A549 (cell line): ENCODE results near the gene PTPN1. TPM values are rescaled to one million over a fixed set of nuclear protein-coding genes. Genes with fewer than 3 reads are reported as not detected.

Experiments used
- ATAC-seq, 2 experiments: fragments of 200-7000 bp in 1 of 2; fragments of >200 bp in 1 of 2; cut with Nextera tagmentation in 1 of 2; cut with Tn5 transposase in 1 of 2; 3 replicates each; pipeline versions ENCODE4 v1.8.0 to v1.9.1; 2018 to 2020; ENCODE audit warnings: mild to moderate bottlenecking in 1 of 2, moderate library complexity in 1 of 2
- CTCF ChIA-PET: fragments of 300-600 bp; sonication (Branson Sonifier 250); formaldehyde crosslinking; extraction: SDS; loops from one replicate; lab custom pipeline; 2021; ENCODE audit warnings: antibody characterized with exemption, inconsistent platforms; lab: Yijun Ruan, JAX
- POLR2A ChIA-PET: fragments of 350-600 bp; formaldehyde crosslinking; extraction: SDS; loops from one replicate; lab custom pipeline; 2021; ENCODE audit warnings: antibody characterized with exemption, inconsistent platforms; lab: Yijun Ruan, JAX
- DNase-seq, 2 experiments: peaks; one replicate each; pipeline versions ENCODE4 v3.0.0 to v3.0.0-alpha.2; 2011 to 2016; ENCODE audit warnings: low read depth in 1 of 2, low spot score in 1 of 2
- FAIRE-seq: peaks from 2 replicates; lab custom pipeline; 2011; peaks lifted over from hg19 to GRCh38; lab: Jason Lieb, UNC
- H3K27ac ChIP-seq, 2 experiments: fragments of >200 bp; sonication (Bioruptor Twin); formaldehyde crosslinking; 3 replicates each; pipeline ENCODE4 v1.5.1; 2016 to 2017
- H3K4me1 ChIP-seq: fragments of >200 bp; sonication (Bioruptor Twin); formaldehyde crosslinking; 3 replicates; pipeline ENCODE4 v1.6.1; 2016
- H3K4me2 ChIP-seq: fragments of >200 bp; sonication (Bioruptor Twin); formaldehyde crosslinking; 3 replicates; pipeline ENCODE4 v1.6.1; 2016
- H3K4me3 ChIP-seq: fragments of >200 bp; sonication (Bioruptor Twin); formaldehyde crosslinking; 3 replicates; pipeline ENCODE4 v1.5.1; 2016
- H3K9me3 ChIP-seq: fragments of >200 bp; sonication (Bioruptor Twin); formaldehyde crosslinking; 3 replicates; pipeline ENCODE4 v1.6.1; 2016
- CBX8 ChIP-seq: fragments of 200-600 bp; sonication (generic); IDR thresholded peaks from 2 replicates; pipeline ENCODE4 v1.6.1; 2016
- CEBPB ChIP-seq, 2 experiments: fragments of >200 bp in 1 of 2; sonication (Bioruptor Twin) in 1 of 2; formaldehyde crosslinking in 1 of 2; IDR thresholded peaks; 2 replicates each; pipeline ENCODE4 v1.6.1; 2012 to 2016
- CHD2 ChIP-seq: fragments of 150-350 bp; IDR thresholded peaks from 2 replicates; pipeline ENCODE4 v1.6.1; 2014; ENCODE audit warnings: low read length; ENCODE audit not compliant: partially characterized antibody
- EHF ChIP-seq: fragments of 250-450 bp; sonication (Bioruptor Pico); IDR thresholded peaks from 2 replicates; pipeline ENCODE4 v1.5.0; 2020; ENCODE audit warnings: mild to moderate bottlenecking
- HOXB13 ChIP-seq: fragments of 250-450 bp; sonication (Bioruptor Pico); IDR thresholded peaks from 2 replicates; pipeline ENCODE4 v1.5.0; 2020; ENCODE audit warnings: low read depth, mild to moderate bottlenecking, moderate library complexity
- JUNB ChIP-seq: fragments of >200 bp; sonication (Bioruptor Twin); formaldehyde crosslinking; IDR thresholded peaks from 2 replicates; pipeline ENCODE4 v1.6.1; 2016
- KDM5A ChIP-seq: fragments of 200-600 bp; sonication (generic); IDR thresholded peaks from 2 replicates; pipeline ENCODE4 v1.6.1; 2016; ENCODE audit warnings: antibody characterized with exemption, mild to moderate bottlenecking
- MAX ChIP-seq: IDR thresholded peaks from 2 replicates; pipeline ENCODE4 v1.6.1; 2012
- NR3C1 ChIP-seq: fragments of >200 bp; sonication (Bioruptor Twin); formaldehyde crosslinking; IDR thresholded peaks from 3 replicates; pipeline ENCODE4 v1.6.1; 2017
- PHF8 ChIP-seq: fragments of 200-600 bp; sonication (generic); IDR thresholded peaks from 2 replicates; pipeline ENCODE4 v1.6.1; 2016; ENCODE audit warnings: low read depth, mild to moderate bottlenecking, antibody characterized with exemption, moderate library complexity, borderline replicate concordance
- POLR2A ChIP-seq: IDR thresholded peaks from 2 replicates; pipeline ENCODE4 v1.6.1; 2012; ENCODE audit warnings: mild to moderate bottlenecking, low read length
- RAD21 ChIP-seq, 2 experiments: fragments of >200 bp in 1 of 2; sonication (Bioruptor Twin) in 1 of 2; formaldehyde crosslinking in 1 of 2; IDR thresholded peaks in 1 of 2; conservative IDR thresholded peaks in 1 of 2; 2 replicates in 1 of 2; 3 replicates in 1 of 2; pipeline ENCODE4 v1.6.1; 2012 to 2018; ENCODE audit warnings: inconsistent platforms in 1 of 2
- RARB ChIP-seq: fragments of 250-450 bp; sonication (Bioruptor Pico); IDR thresholded peaks from 2 replicates; pipeline ENCODE4 v1.8.0; 2021; ENCODE audit warnings: mild to moderate bottlenecking, moderate library complexity
- SREBF2 ChIP-seq: fragments of 450-650 bp; IDR thresholded peaks from 2 replicates; pipeline ENCODE4 v1.6.1; 2014; ENCODE audit warnings: mild to moderate bottlenecking, moderate library complexity
- USF2 ChIP-seq: fragments of 450-650 bp; IDR thresholded peaks from 2 replicates; pipeline ENCODE4 v1.6.1; 2014; ENCODE audit warnings: antibody characterized with exemption
- ZC3H11A ChIP-seq: fragments of 450-650 bp; IDR thresholded peaks from 2 replicates; pipeline ENCODE4 v1.6.1; 2014; ENCODE audit warnings: antibody characterized with exemption, mild to moderate bottlenecking
- ZNF302 ChIP-seq: fragments of 250-450 bp; sonication (Bioruptor Pico); IDR thresholded peaks from 2 replicates; pipeline ENCODE4 v1.9.0; 2021; ENCODE audit warnings: inconsistent platforms, mild to moderate bottlenecking, moderate library complexity
- WGBS: methylation state at CpG from one replicate; pipeline ENCODE4 v1.1.6; 2017; ENCODE audit errors: missing lambda C conversion rate; 5-methylcytosine and 5-hydroxymethylcytosine counted together
- polyA plus RNA-seq, 4 experiments: library from polyadenylated mRNA; depleted of rRNA in 3 of 4; stranded (reverse); fragments of >200 nt; fragmentation: RNase III in 1 of 4; extraction: RNeasy Plus Mini Kit Qiagen cat#74134 plus additional on column Dnase treatment in 1 of 4; gene quantifications; 2 replicates in 3 of 4; 3 replicates in 1 of 4; pipeline ENCODE4 v1.2.3, GENCODE V29; 2011 to 2017
- TF ChIP-seq, protein P1 (sequence below): fragments of >200 bp; sonication (Bioruptor Twin); formaldehyde crosslinking; IDR thresholded peaks from 3 replicates; pipeline ENCODE4 v1.6.1; 2016

Gene PTPN1
- polyA plus RNA-seq, 2 of the 4 experiments (the other 2 are of a cell fraction): 23.2 to 24.3 TPM

- no peak for DNase-seq
- TF ChIP-seq SREBF2: no peak
- TF ChIP-seq JUNB: no peak
- TF ChIP-seq PHF8: no peak
- TF ChIP-seq CEBPB (IDR thresholded peaks at IDR 0.05): no peak
- TF ChIP-seq NR3C1: no peak
- no peak for TF ChIP-seq RARB (CRISPR knock-in tag)
- TF ChIP-seq KDM5A: no peak
- no peak overlapping the region for H3K4me2 ChIP-seq
- peaks cover 24% of the 10 kb centered on the region for H3K4me1 ChIP-seq
- H3K9me3 ChIP-seq: no peaks in the 10 kb centered on the region
- WGBS: 94% methylated on average over 5 of the region's 5 CpGs
- POLR2A ChIA-PET: no interaction called here
- ATAC-seq: no peak
- no peak overlapping the region for H3K4me3 ChIP-seq
- peak overlapping the region in 1 of 2 experiments; percentile 75; a peak in 2 of 6 replicates for H3K27ac ChIP-seq
- no peak for FAIRE-seq
- CTCF ChIA-PET: interaction anchor here (1.1 to 1.6 kb wide), 3 partner anchors 13 to 85 kb away, joined by 3 to 5 read pairs (median 4); no protein-coding TSS in a partner anchor
Observed at GRCh38 chr20:50493881-50494253, 16.3 kb upstream of the PTPN1 start.

DNA sequence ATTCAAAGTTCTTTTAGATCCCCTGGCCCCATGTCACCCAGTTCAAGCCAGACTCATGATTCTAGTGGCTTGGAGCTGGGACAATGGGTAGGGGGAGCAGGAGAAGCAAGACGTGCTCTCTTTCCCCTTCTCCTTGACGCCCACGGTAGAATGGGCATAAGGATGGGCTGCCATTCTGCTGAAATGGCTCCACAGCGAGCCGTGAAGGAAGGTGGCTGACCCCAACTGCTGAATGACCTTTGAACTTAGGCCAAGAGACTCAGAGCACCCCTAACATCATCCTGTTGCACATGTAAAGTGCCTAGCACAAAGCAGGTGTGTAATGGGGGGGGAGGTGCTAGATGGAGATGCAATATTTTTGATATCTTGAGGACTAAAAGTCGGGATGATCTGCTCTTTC, 15.8 kb upstream of the PTPN1 start:
- Histone ChIP-seq H3K4me2 (no peak overlapping the region), H3K27ac (peak overlapping the region in 1 of 2 experiments; percentile 23; a peak in 1 of 6 replicates), H3K4me1 (peaks cover 24% of the 10 kb centered on the region), H3K9me3 (no peaks in the 10 kb centered on the region), H3K4me3 (no peak overlapping the region)
- ChIA-PET CTCF (interaction anchor here (1.1 kb wide), 1 partner anchor 85 kb away, joined by 4 read pairs; no protein-coding TSS in a partner anchor), POLR2A (no interaction called here)
- ATAC-seq (no peak), FAIRE-seq (no peak), DNase-seq (no peak)
- TF ChIP-seq ZNF302: no peak
- TF ChIP-seq, protein P1, sequence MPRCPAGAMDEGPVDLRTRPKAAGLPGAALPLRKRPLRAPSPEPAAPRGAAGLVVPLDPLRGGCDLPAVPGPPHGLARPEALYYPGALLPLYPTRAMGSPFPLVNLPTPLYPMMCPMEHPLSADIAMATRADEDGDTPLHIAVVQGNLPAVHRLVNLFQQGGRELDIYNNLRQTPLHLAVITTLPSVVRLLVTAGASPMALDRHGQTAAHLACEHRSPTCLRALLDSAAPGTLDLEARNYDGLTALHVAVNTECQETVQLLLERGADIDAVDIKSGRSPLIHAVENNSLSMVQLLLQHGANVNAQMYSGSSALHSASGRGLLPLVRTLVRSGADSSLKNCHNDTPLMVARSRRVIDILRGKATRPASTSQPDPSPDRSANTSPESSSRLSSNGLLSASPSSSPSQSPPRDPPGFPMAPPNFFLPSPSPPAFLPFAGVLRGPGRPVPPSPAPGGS: no peak
- no peak for TF ChIP-seq RAD21 (conservative IDR thresholded peaks at IDR 0.05 in 1 of 2, IDR thresholded peaks at IDR 0.05 in 1 of 2)
- TF ChIP-seq USF2: no peak
- no peak for TF ChIP-seq CBX8
- TF ChIP-seq HOXB13: no peak
- TF ChIP-seq EHF (CRISPR knock-in tag): no peak
- TF ChIP-seq CHD2: no peak
- TF ChIP-seq JUNB: no peak
- 76% methylated on average over 6 of the region's 6 CpGs for whole genome bisulfite sequencing

GRCh38 chr20:50496773-50497385, 13.3 kb upstream of the PTPN1 start:
- POLR2A ChIA-PET: no interaction called here

More at GRCh38 chr20:50496773-50497385, 13.3 kb upstream of the PTPN1 start:
- CTCF ChIA-PET: interaction anchor here (0.6 to 1.5 kb wide), 3 partner anchors 16 to 376 kb away, joined by 3 to 4 read pairs (median 3); no protein-coding TSS in a partner anchor
- 47% methylated on average over 5 of the region's 5 CpGs for WGBS
- peak overlapping the region in 1 of 2 experiments; percentile 30; a peak in 2 of 6 replicates for H3K27ac ChIP-seq
- H3K4me2 ChIP-seq: 0 out of 3 replicates have a peak overlapping the region, but pooled peaks have one; percentile 0
- ATAC-seq: no peak; a peak in 1 of 6 replicates
- DNase-seq: no peak
- no peaks in the 10 kb centered on the region for H3K9me3 ChIP-seq
- TF ChIP-seq POLR2A (no peak), CHD2 (no peak), MAX (peak; percentile 31; the same call in 1 of the 2 replicates), ZC3H11A (no peak)
- H3K4me3 ChIP-seq: no peak overlapping the region
- H3K4me1 ChIP-seq: peaks cover 24% of the 10 kb centered on the region
- FAIRE-seq: no peak
